Adrenal gland (tissue), 12 donors: ENCODE data around the gene ARFGAP3. TPM values are rescaled to one million over a fixed set of nuclear protein-coding genes. Genes with fewer than 3 reads are reported as not detected.

Source experiments
- DNase-seq, 7 donors: peaks; one replicate each; pipeline ENCODE4 v3.0.0-alpha.2; 2019 to 2020
- H3K27ac ChIP-seq, 5 donors: fragments of 200-600 bp; sonication (generic) in 4 of 5; 1 replicate in 3 of 5; 2 replicates in 2 of 5; pipeline versions ENCODE4 v1.5.1 to v1.8.0; 2016 to 2020; ENCODE audit warnings: mild to moderate bottlenecking in 1 of 5
- H3K27me3 ChIP-seq: fragments of 200-600 bp; 2 replicates; pipeline ENCODE4 v1.8.0; 2021
- H3K36me3 ChIP-seq, 2 donors: fragments of 200-600 bp; replicated peaks in 1 of 2; 1 replicate in 1 of 2; 2 replicates in 1 of 2; pipeline versions ENCODE4 v1.5.1 to v1.8.0; 2018 to 2022
- H3K4me1 ChIP-seq, 2 donors: fragments of 200-600 bp; replicated peaks in 1 of 2; 1 replicate in 1 of 2; 2 replicates in 1 of 2; pipeline versions ENCODE4 v1.5.1 to v1.8.0; 2018 to 2021
- H3K4me3 ChIP-seq, 4 donors: fragments of 200-600 bp; sonication (generic) in 3 of 4; one replicate each; pipeline ENCODE4 v1.5.1; 2016 to 2018
- H3K9me3 ChIP-seq, 3 donors: fragments of 200-600 bp; sonication (generic) in 1 of 3; replicated peaks in 1 of 3; 1 replicate in 2 of 3; 2 replicates in 1 of 3; pipeline versions ENCODE4 v1.5.1 to v1.8.0; 2016 to 2021
- CTCF ChIP-seq, 6 experiments: fragments of 450-650 bp in 4 of 6; fragments of 200-600 bp in 2 of 6; sonication (generic) in 1 of 6; IDR thresholded peaks; 1 replicate in 5 of 6; 2 replicates in 1 of 6; pipeline versions ENCODE4 v1.5.1 to v1.8.0; 2016 to 2021; ENCODE audit warnings: antibody characterized with exemption in 6 of 6, mild to moderate bottlenecking in 2 of 6, moderate library complexity in 1 of 6
- POLR2A ChIP-seq, 2 donors: fragments of 450-650 bp; IDR thresholded peaks; one replicate each; pipeline ENCODE4 v1.6.1; 2017; ENCODE audit warnings: antibody characterized with exemption in 2 of 2, mild to moderate bottlenecking in 2 of 2, moderate library complexity in 1 of 2
- WGBS, 4 donors: extraction: QIAGEN DNeasy Blood & Tissue Kit in 2 of 4; methylation state at CpG; one replicate each; pipeline versions ENCODE4 v1.1.5 to v1.1.7; 2013 to 2017; 5-methylcytosine and 5-hydroxymethylcytosine counted together
- intact Hi-C, 2 donors: fragments of 100-400 bp; cut with DNase I; formaldehyde crosslinking; loops; one replicate each; pipeline versions ENCODE4 v1.14.1 to v1.15.0; 2022 to 2023
- polyA plus RNA-seq, 3 donors: library from polyadenylated mRNA; stranded (reverse); fragments of 200-250 nt in 2 of 3; fragments of 350-450 nt in 1 of 3; fragmentation: Illumina TruSeq in 1 of 3; extraction: RNeasy Lipid Tissue Mini Kit (QIAGEN cat#74804) in 1 of 3; gene quantifications; one replicate each; pipeline ENCODE4 v1.2.3, GENCODE V29; 2013 to 2014
- total RNA-seq, 9 donors: library from RNA; depleted of rRNA in 4 of 9; stranded (reverse); fragments of >200 nt in 4 of 9; fragments of 120-200 nt in 1 of 9; fragmentation: NEBNext Ultra II Directional in 1 of 9; extraction: Animal tissue kit (Norgen Biotek cat#: 25700) in 1 of 9; gene quantifications; one replicate each; pipeline versions ENCODE4 v1.1.0 to v1.2.4, GENCODE V29; 2013 to 2023
- donor health status: healthy with polysubstance abuse.
- donor health status: Bipolar disorder and iron deficiency.
- donor health status: DM: yes; HTN: yes; CAD: no.
- donor health status: DM: no; HTN: no; CAD: no.
- donor health status: DM: no; HTN: no; CAD: no.
- donor health status: DM: yes; HTN: yes; CAD: no.

ARFGAP3 gene
- total and polyA plus RNA-seq, 12 donors = 48.7 to 268 (median 118) TPM

DNA sequence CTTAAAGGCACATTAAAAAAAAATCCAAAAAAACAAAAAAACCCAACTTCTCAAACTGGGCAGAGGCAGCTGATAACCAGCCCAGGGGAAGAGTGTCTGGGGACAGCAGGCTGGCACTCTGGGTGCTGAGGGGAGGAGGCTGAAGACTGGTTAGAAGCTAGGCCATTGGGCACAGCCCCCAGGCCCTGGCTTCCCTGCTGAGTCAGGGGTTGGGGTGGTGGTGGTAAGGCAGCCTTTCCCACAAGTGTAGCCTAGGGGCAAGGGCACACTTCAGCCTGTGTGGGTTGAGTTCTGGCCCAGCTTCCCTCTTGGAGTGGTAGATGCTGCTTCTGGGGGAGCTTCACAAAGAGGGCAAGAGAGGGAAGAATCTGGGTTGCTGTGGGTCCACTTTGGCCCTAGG, 16.3 kb upstream of the ARFGAP3 start:
- Histone ChIP-seq H3K4me1 (peaks cover 0 to 9% of the 10 kb centered on the region in 2 donors), H3K36me3 (peaks cover 0 to 78% of the 10 kb centered on the region in 2 donors), H3K4me3 (no peak overlapping the region), H3K27me3 (no peaks in the 10 kb centered on the region), H3K9me3 (no peaks in the 10 kb centered on the region), H3K27ac (peak overlapping the region in 2 of 5 donors; percentile 49 to 61)
- peak in 1 of 7 donors; percentile 52 for DNase-seq
- TF ChIP-seq CTCF (IDR thresholded peaks at IDR 0.05) = no peak
- TF ChIP-seq POLR2A (IDR thresholded peaks at IDR 0.05) = no peak
- intact Hi-C loops = no loop called here

- intact Hi-C loops = no loop called here
- TF ChIP-seq CTCF (IDR thresholded peaks at IDR 0.05) (no peak), POLR2A (IDR thresholded peaks at IDR 0.05) (no peak)
- Histone ChIP-seq H3K4me1 (peaks cover 0 to 13% of the 10 kb centered on the region in 2 donors), H3K4me3 (no peak overlapping the region), H3K27ac (peak overlapping the region in 1 of 5 donors; percentile 61), H3K36me3 (peaks cover 0 to 73% of the 10 kb centered on the region in 2 donors), H3K27me3 (no peaks in the 10 kb centered on the region), H3K9me3 (no peaks in the 10 kb centered on the region)
- 74 to 79% (median 76%) methylated on average over 9 of the region's 9 CpGs for WGBS, 4 donors
- no peak for DNase-seq
Measured at GRCh38 chr22:42872821-42873220, 15.7 kb upstream of the ARFGAP3 start.

GRCh38 chr22:42871146-42872050, 14.3 kb upstream of the ARFGAP3 start:
- no peaks in the 10 kb centered on the region for H3K9me3 ChIP-seq
- H3K4me1 ChIP-seq = peaks cover 0 to 13% of the 10 kb centered on the region in 2 donors
- WGBS, 4 donors = 91 to 96% (median 94%) methylated on average over 29 to 31 of the region's 31 CpGs
- H3K27ac ChIP-seq = no peak overlapping the region
- H3K27me3 ChIP-seq = no peaks in the 10 kb centered on the region
- DNase-seq = no peak
- intact Hi-C loops = no loop called here
- TF ChIP-seq CTCF (IDR thresholded peaks at IDR 0.05) (no peak), POLR2A (IDR thresholded peaks at IDR 0.05) (no peak)
- H3K36me3 ChIP-seq = peaks cover 0 to 60% of the 10 kb centered on the region in 2 donors
- H3K4me3 ChIP-seq = no peak overlapping the region

DNA sequence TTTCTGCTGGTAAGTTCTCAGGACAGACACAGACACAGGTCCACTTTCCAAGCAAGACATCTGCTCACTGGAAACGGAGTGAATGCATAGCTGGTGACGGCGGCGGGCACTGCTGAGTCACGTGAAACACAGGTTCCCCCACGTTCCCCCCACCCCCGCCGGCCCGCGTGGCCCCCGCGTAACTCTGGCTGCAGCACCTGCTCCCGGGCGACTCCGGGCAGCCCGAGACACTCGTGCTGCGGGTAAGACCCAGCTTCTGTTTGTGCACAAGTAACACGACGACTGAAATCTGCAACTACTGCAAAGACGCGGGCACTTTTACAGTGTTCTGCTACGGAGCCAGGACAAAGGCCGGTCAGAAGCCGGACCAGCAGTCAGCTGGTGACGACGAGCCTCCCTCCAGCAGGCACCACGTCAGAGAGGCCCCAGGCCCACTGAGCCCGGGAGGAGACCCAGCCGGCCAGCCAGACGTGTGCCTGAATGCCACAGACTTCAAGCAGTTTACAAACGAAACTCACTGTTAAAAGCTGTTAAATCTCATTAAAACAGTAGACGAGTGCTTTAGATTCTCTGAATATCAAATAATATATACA, 12.9 kb upstream of the ARFGAP3 start:
- TF ChIP-seq CTCF (IDR thresholded peaks at IDR 0.05) = no peak
- TF ChIP-seq POLR2A (IDR thresholded peaks at IDR 0.05) = no peak
- intact Hi-C loops = loop anchor here in 1 of 2 donors (2.0 kb wide), 1 partner anchor 163 kb away; no protein-coding TSS in a partner anchor
- Histone ChIP-seq H3K27me3 (no peaks in the 10 kb centered on the region), H3K36me3 (peaks cover 0 to 47% of the 10 kb centered on the region in 2 donors), H3K4me3 (no peak overlapping the region), H3K4me1 (peaks cover 0 to 13% of the 10 kb centered on the region in 2 donors), H3K9me3 (no peaks in the 10 kb centered on the region), H3K27ac (no peak overlapping the region)
- 70 to 92% (median 88%) methylated on average over 14 to 33 of the region's 33 CpGs for WGBS, 4 donors
- DNase-seq = no peak
